ENCODE measurements around the gene NRAS. TPM values are rescaled to one million over a fixed set of nuclear protein-coding genes. Genes with fewer than 3 reads are reported as not detected.

Gene NRAS
- polyA plus RNA-seq, 1 donor (not counting 4 experiments of a cell fraction or from before 2014, with no cell fraction given): 49.5 TPM

- no peak for FAIRE-seq
Measured at GRCh38 chr1:114753143-114753542, 36.6 kb upstream of the NRAS start.

GRCh38 chr1:114750780-114751179 is 34.2 kb upstream of the NRAS start:
- H3K36me3 ChIP-seq (ENCODE audit: control insufficient read depth in 2 of 2, extremely low read depth in 1 of 2, insufficient read depth in 2 of 2, low read length in 2 of 2): peaks cover 6 to 30% of the 10 kb centered on the region in 2 experiments
- H3K4me2 ChIP-seq (ENCODE audit: control insufficient read depth, extremely low read depth, insufficient read depth, low read depth, low read length): no peak overlapping the region
- H3K9me1 ChIP-seq (ENCODE audit: control insufficient read depth, extremely low read depth, insufficient read depth, low read length): peaks cover 4% of the 10 kb centered on the region
- DNase-seq (ENCODE audit: low read depth, low spot score): no peak
- peaks cover 14% of the 10 kb centered on the region for H3K4me1 ChIP-seq (ENCODE audit: control insufficient read depth, extremely low read depth, insufficient read depth, low read length)
- H3K79me2 ChIP-seq (ENCODE audit: control insufficient read depth, insufficient read depth, low read length): peaks cover 100% of the 10 kb centered on the region
- no peak overlapping the region for H3K27ac ChIP-seq (ENCODE audit: control insufficient read depth, insufficient read depth, low read length)
- no peak for FAIRE-seq
- H4K20me1 ChIP-seq (ENCODE audit: control insufficient read depth, extremely low read depth, insufficient read depth, low read length): peaks cover 43% of the 10 kb centered on the region
- TF ChIP-seq EZH2 (IDR thresholded peaks at IDR 0.05; ENCODE audit: low read length): no peak
- no peak for TF ChIP-seq CTCF (optimal IDR thresholded peaks at IDR 0.05 in 1 of 3, IDR thresholded peaks at IDR 0.05 in 1 of 3, conservative IDR thresholded peaks at IDR 0.05 in 1 of 3; ENCODE audit: extremely low read depth in 1 of 3, insufficient read depth in 2 of 3, low read length in 3 of 3)
- H3K27me3 ChIP-seq (ENCODE audit: control insufficient read depth, extremely low read depth, insufficient read depth, low read length): no peaks in the 10 kb centered on the region
- no peak overlapping the region for H2AFZ ChIP-seq (ENCODE audit: control insufficient read depth, low read length)
- no peak overlapping the region for H3K4me3 ChIP-seq (ENCODE audit: control insufficient read depth in 2 of 3, extremely low read depth in 1 of 3, insufficient read depth in 2 of 3, low read depth in 1 of 3, low read length in 3 of 3)
- dilution Hi-C loops (cut with MboI; ENCODE audit: extremely low pct_ligation_motif_present, low sequenced_read_pairs): no loop called here
- no peak overlapping the region for H3K9ac ChIP-seq (ENCODE audit: control insufficient read depth, extremely low read depth, insufficient read depth, low read length)
- H3K9me3 ChIP-seq (ENCODE audit: control insufficient read depth, low read depth, low read length): no peaks in the 10 kb centered on the region

More at GRCh38 chr1:114753143-114753542, 36.6 kb upstream of the NRAS start:
- Histone ChIP-seq H3K4me3 (ENCODE audit: control insufficient read depth in 2 of 3, extremely low read depth in 1 of 3, insufficient read depth in 2 of 3, low read depth in 1 of 3, low read length in 3 of 3) (no peak overlapping the region), H3K9me1 (ENCODE audit: control insufficient read depth, extremely low read depth, insufficient read depth, low read length) (peaks cover 4% of the 10 kb centered on the region), H3K4me2 (ENCODE audit: control insufficient read depth, extremely low read depth, insufficient read depth, low read depth, low read length) (no peak overlapping the region), H3K4me1 (ENCODE audit: control insufficient read depth, extremely low read depth, insufficient read depth, low read length) (peaks cover 23% of the 10 kb centered on the region), H3K79me2 (ENCODE audit: control insufficient read depth, insufficient read depth, low read length) (peaks cover 96% of the 10 kb centered on the region), H2AFZ (ENCODE audit: control insufficient read depth, low read length) (no peak overlapping the region), H3K9me3 (ENCODE audit: control insufficient read depth, low read depth, low read length) (no peaks in the 10 kb centered on the region), H3K27me3 (ENCODE audit: control insufficient read depth, extremely low read depth, insufficient read depth, low read length) (no peaks in the 10 kb centered on the region), H3K27ac (ENCODE audit: control insufficient read depth, insufficient read depth, low read length) (no peak overlapping the region), H3K36me3 (ENCODE audit: control insufficient read depth in 2 of 2, extremely low read depth in 1 of 2, insufficient read depth in 2 of 2, low read length in 2 of 2) (peaks cover 5 to 24% of the 10 kb centered on the region in 2 experiments), H4K20me1 (ENCODE audit: control insufficient read depth, extremely low read depth, insufficient read depth, low read length) (peaks cover 55% of the 10 kb centered on the region), H3K9ac (ENCODE audit: control insufficient read depth, extremely low read depth, insufficient read depth, low read length) (no peak overlapping the region)
- no peak for TF ChIP-seq CTCF (optimal IDR thresholded peaks at IDR 0.05 in 1 of 3, IDR thresholded peaks at IDR 0.05 in 1 of 3, conservative IDR thresholded peaks at IDR 0.05 in 1 of 3; ENCODE audit: extremely low read depth in 1 of 3, insufficient read depth in 2 of 3, low read length in 3 of 3)
- no peak for TF ChIP-seq EZH2 (IDR thresholded peaks at IDR 0.05; ENCODE audit: low read length)
- no peak for DNase-seq (ENCODE audit: low read depth, low spot score)
- dilution Hi-C loops (cut with MboI; ENCODE audit: extremely low pct_ligation_motif_present, low sequenced_read_pairs): no loop called here
